ENCODE data around the gene MROH2A.
A peak's percentile ranks its signal among the peaks of the same experiment; 100 is the strongest.

Gene MROH2A

DNA sequence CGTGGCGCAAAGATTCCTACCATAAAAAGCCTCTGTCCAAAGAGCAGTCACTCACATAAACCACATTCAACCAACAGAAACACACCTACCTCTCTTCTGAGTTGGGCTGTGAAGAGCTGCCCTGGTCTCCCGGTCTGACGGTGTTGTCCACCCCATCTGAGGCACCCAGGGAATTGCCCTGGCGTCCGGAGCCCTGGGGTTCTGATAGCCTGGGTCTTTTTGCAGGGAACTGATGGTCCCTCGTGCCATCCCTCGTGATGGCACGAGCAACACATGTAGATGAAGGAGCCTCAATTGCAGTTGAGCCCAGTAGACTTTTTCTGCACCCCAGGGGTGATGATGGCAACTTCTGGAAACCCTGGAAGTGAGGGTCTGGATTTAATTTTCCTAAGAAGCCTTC, 62.4 kb downstream of the MROH2A start:
- Mint-ChIP-seq H3K9me3 (no peaks in the 10 kb centered on the region), H3K4me3 (no peak overlapping the region), H3K27me3 (no peaks in the 10 kb centered on the region), H3K4me1 (peaks cover 50% of the 10 kb centered on the region), H3K27ac (no peak overlapping the region), H3K36me3 (peaks cover 94% of the 10 kb centered on the region)
- no peak for DNase-seq
- CTCF ChIA-PET = no interaction called here

DNA sequence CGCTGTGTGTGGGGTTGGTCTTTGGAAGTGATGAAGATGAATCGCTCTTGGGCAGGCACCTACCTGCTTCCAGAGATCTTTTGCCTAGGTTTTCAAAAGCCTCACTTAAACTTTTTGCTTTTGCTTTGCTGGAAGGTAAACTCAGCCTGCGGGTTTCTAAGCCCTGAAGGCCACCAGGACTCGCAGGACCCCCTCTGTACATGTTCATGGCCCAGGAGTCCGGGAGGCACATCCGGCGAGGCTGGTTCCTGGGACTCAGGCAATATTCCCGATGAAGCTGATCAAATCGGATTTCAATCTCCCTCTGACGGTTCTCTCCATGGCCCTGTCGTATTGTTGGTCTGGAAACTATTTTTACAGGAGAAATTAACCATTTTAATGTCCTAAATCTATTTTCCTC, 63.1 kb downstream of the MROH2A start:
- H3K27me3 Mint-ChIP-seq = no peaks in the 10 kb centered on the region
- H3K9me3 Mint-ChIP-seq = no peaks in the 10 kb centered on the region
- no peak overlapping the region for H3K27ac Mint-ChIP-seq
- H3K36me3 Mint-ChIP-seq = peaks cover 93% of the 10 kb centered on the region
- peaks cover 50% of the 10 kb centered on the region for H3K4me1 Mint-ChIP-seq
- CTCF ChIA-PET = interaction anchor here (2.3 kb wide), 1 partner anchor 16 kb away, joined by 8 read pairs; no protein-coding TSS in a partner anchor
- no peak overlapping the region for H3K4me3 Mint-ChIP-seq
- DNase-seq = no peak

DNA sequence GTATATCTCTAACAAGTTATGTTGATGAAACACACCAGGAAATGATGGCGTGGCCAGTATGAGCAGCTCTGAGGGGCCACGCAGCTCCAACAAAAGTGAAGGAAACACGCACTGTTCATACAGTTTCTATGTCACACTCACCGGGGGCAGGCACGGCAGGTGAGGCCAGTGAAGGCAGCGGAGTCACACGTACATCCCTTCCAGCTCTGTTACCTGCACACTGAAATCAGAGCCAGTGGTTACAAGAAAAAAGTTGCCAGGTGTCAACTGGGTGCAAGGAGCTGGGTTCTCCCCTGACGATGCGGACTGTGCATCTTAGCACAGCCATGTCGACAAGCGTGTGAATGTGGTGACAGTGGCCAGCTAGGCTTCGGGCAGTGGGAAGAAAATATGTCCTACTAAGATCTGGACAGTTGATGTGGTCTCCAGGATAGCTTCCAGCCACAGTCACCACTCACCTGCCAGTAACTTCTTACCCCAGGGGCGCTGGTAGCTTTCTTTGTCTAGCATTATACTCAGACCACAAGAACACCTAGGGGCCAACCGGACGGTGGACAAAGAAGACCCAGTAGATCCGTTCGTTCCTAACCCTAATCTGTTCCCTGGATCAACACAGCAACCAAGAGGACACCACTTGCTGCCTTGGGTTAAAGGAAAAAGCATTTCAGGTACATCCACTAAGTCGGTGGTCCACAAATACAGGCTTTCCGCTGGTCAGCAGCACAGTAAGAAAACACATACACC, 66.1 kb downstream of the MROH2A start:
- peak overlapping the region; percentile 34 for H3K27ac Mint-ChIP-seq

DNA sequence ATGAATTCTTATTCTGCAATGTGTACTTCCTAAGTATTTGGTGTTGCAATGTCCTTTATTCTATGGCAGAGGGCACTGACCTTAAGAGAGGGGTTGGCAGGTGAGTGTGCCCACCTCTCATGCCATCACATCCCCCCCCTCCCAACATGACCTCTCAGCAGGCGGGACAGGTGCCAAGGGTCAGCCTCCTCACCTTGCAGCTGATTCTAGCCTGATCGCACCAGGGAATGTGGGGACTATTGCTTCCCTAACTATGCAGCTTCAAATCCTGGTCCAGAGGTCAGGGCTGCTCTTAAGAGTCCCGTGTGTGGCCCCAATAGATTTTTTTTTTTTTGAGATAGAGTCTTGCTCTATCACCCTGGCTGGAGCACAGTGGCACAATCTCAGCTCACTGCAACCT, 66.7 kb downstream of the MROH2A start:
- Mint-ChIP-seq H3K36me3 (peaks cover 94% of the 10 kb centered on the region), H3K27me3 (no peaks in the 10 kb centered on the region), H3K27ac (no peak overlapping the region), H3K4me1 (peaks cover 55% of the 10 kb centered on the region), H3K4me3 (no peak overlapping the region), H3K9me3 (no peaks in the 10 kb centered on the region)
- CTCF ChIA-PET = interaction anchor here (0.7 to 3.5 kb wide), 2 partner anchors 13 to 766 kb away, joined by 3 to 12 read pairs; no protein-coding TSS in a partner anchor
- DNase-seq = no peak

More for the DNA sequence above, 66.1 kb downstream of the MROH2A start:
- Mint-ChIP-seq H3K4me3 (no peak overlapping the region), H3K9me3 (no peaks in the 10 kb centered on the region), H3K36me3 (peaks cover 94% of the 10 kb centered on the region), H3K4me1 (peaks cover 57% of the 10 kb centered on the region), H3K27me3 (no peaks in the 10 kb centered on the region)
- DNase-seq = no peak
- CTCF ChIA-PET = interaction anchor here (3.5 kb wide), 1 partner anchor 13 kb away, joined by 12 read pairs; no protein-coding TSS in a partner anchor

DNA sequence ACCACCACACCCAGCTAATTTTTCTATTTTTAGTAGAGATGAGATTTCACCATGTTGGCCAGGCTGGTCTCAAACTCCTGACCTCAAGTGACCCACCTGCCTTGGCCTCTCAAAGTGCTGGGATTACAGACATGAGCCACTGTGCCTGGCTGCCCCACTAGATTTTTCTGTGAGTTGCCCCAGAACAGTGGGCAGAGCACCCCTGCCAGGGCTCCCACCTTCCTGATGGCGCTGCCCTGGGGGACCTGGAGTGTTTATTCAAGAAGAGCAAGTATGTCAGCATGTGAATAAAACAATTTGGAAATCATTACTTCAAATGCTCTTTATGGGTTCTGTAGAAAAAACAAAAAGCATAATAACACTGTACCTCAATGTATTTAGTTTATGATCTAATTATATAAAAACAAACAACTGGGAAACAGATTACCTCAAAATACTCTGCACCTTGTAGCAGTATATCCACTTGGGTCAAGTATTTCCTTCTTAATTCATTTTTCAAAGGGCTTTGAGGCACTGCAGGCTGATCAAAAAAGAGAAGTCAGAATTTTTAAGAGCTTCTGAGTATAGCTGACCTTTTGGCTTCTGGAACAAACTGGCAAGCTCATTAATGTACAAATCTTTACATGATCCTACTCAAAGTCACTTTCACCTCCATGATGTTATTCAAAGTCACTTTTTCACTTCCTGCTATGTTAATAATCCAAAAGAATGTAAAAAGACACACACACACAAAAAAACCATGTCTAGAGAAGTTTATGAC, 67.4 kb downstream of the MROH2A start:
- H3K36me3 Mint-ChIP-seq = peaks cover 93% of the 10 kb centered on the region
- H3K4me1 Mint-ChIP-seq = peaks cover 54% of the 10 kb centered on the region
- DNase-seq = no peak
- no peak overlapping the region for H3K4me3 Mint-ChIP-seq
- H3K27ac Mint-ChIP-seq = peak overlapping the region; percentile 38
- CTCF ChIA-PET = interaction anchor here (0.7 to 3.5 kb wide), 3 partner anchors 12 to 766 kb away, joined by 3 to 12 read pairs (median 3); no protein-coding TSS in a partner anchor
- H3K9me3 Mint-ChIP-seq = no peaks in the 10 kb centered on the region
- H3K27me3 Mint-ChIP-seq = no peaks in the 10 kb centered on the region

DNA sequence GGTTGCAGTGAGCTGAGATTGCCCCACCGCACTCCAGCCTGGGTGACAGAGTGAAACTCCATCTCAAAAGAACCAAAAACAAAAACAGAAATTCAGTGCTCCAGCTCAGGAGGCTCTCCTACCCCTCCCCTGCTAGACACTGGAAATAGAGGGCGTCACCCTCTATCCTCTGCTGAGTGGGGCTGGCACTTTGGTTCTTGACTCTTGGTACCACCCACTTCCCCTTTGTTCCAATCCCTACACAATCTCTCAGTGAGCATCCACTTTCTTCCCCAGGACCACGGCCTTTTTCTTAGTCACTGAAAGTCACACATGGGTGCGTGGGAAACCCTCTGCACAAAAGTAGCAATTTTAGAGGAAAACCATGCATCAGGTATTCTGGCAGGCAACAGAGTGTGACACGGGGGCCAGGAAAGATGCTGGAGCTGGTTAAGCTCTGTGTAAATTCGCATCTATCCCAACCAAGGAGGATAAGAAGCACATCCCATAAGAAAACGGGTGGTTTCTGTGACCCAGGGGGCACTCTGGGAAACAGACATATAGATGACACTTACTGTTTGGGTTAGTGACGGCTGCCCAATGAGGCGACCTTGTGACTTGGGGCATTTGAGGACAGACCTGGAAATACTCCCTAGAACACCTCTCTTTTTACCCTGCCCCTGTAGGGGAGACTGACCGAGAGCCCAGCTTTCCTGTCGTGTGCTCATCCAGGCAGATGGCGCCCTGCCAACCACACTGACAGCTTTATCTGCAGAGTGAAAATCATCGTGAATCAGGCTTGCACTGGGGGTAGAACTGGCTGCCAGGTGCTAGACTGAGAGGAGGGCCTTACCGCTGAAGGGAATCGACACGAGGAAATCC, 68.5 kb downstream of the MROH2A start:
- Mint-ChIP-seq H3K27ac (peak overlapping the region; percentile 37), H3K4me3 (no peak overlapping the region), H3K9me3 (no peaks in the 10 kb centered on the region), H3K27me3 (no peaks in the 10 kb centered on the region), H3K4me1 (peaks cover 55% of the 10 kb centered on the region), H3K36me3 (peaks cover 92% of the 10 kb centered on the region)
- CTCF ChIA-PET = interaction anchor here (0.7 to 3.5 kb wide), 2 partner anchors 11 to 375 kb away, joined by 3 to 12 read pairs; no protein-coding TSS in a partner anchor
- no peak for DNase-seq

DNA sequence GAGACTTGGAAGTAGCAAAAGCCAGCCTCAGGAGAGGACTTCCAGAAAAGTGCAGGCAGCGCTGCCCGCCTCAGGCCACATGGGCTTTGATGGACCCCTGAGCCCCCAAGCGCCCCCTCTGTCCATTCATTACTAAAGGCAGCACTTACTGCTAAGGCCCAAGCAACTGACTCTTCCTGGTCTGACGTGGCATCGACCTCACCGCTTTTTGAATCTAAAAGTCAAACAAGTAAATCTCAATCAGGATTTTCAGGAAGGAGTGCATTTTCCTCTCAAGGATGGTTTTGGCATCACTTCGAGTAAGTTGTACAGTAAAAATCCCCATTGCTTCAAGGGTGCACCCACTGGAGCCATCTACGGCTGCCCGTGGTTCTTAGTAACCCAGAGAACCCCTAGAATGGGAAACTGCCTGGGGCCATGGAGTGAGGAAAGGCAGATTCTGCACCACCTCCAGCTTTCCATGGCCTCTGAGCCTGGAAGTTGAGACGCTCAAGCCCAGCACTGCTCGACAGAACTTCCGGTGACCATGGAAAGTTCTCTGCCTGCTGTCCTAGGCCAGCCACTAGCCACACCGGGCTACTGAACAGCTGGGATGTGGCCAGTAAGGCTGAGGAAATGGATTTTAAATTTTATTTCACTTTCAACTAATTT, 69.2 kb downstream of the MROH2A start:
- CTCF ChIA-PET = interaction anchor here (1.3 kb wide), 1 partner anchor 10 kb away, joined by 3 read pairs; no protein-coding TSS in a partner anchor
- Mint-ChIP-seq H3K27me3 (no peaks in the 10 kb centered on the region), H3K36me3 (peaks cover 92% of the 10 kb centered on the region), H3K4me1 (peaks cover 56% of the 10 kb centered on the region), H3K27ac (peak overlapping the region; percentile 37), H3K4me3 (no peak overlapping the region), H3K9me3 (no peaks in the 10 kb centered on the region)
- no peak for DNase-seq

DNA sequence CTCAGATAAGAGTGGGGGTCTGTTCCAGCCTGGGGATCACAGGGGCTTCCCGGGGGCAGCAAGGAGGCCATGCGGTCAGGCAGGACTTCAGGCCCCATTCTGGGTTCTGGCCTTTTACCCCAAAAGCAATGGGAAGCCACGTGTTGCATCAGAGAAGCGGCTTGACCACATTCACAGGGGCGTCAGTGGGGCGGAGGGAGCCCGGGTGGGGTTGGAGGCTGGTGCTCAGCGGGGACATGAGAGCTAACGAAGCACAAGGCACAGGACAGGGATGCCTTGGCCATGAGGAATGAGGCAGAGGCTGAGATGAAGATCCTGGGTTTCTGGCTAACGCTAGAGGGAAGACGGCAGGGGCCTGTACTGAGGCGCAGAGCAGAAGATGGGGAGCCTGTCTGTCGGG, 70.1 kb downstream of the MROH2A start:
- Mint-ChIP-seq H3K27ac (peak overlapping the region; percentile 25), H3K27me3 (no peaks in the 10 kb centered on the region), H3K4me1 (peaks cover 65% of the 10 kb centered on the region), H3K4me3 (no peak overlapping the region), H3K9me3 (no peaks in the 10 kb centered on the region), H3K36me3 (peaks cover 92% of the 10 kb centered on the region)
- CTCF ChIA-PET = interaction anchor here (1.3 kb wide), 1 partner anchor 10 kb away, joined by 3 read pairs; no protein-coding TSS in a partner anchor
- DNase-seq = no peak

DNA sequence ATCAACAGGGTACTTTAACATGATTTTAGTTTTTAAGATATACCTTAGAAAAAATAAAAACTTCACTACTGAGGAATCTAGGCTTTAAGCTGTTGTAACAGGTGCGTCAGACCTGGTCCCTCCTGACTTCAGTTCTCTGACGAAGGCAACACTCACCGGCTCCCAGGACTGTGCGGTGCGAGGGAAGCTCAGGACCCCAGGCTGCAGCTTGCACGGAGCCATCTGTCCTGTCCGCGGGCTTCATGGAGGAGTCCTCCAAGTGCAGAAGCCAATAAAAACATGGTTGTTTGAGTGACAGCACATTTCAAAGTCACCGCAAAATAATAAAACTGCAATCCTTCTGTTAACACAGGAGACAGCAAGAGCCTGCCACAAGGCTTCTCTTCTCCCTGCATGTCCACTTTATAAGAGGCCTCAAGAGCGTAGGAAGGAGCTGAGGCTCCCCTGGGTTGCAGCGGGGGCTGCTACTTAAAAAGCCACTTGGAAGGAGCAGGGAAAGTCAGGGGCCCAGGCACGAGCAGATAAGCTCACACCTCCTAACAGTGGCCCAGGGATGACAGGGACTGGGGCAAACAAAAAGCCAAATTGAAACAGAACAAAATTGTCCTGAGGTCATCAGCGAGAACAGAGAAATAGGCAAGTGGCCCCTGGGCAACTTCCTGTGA, 71.6 kb downstream of the MROH2A start:
- CTCF ChIA-PET = interaction anchor here (0.6 to 1.0 kb wide), 2 partner anchors 12 to 14 kb away, joined by 3 read pairs; no protein-coding TSS in a partner anchor
- Mint-ChIP-seq H3K4me3 (no peak overlapping the region), H3K27me3 (no peaks in the 10 kb centered on the region), H3K4me1 (peaks cover 70% of the 10 kb centered on the region), H3K9me3 (no peaks in the 10 kb centered on the region), H3K36me3 (peaks cover 86% of the 10 kb centered on the region), H3K27ac (peak overlapping the region; percentile 79)
- DNase-seq = no peak

DNA sequence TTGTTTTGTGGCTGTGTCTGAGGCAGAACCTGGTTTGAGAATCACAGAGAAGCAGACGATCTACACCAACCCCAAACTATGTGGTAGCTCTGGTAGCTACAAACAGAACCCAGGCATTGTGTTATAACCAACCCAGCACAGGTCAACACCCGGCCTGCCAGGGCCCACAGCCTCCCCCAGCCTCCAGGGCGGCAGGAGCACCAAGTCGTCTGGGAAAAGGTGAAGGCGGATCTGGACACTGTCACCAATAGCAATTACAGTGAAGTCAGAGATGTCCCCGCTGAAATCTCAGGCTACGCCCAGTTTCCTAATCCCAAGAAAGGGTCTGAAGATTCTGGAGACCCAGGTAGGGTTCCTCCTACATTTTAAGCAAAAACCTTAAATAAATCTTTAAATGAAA, 72.6 kb downstream of the MROH2A start:
- Mint-ChIP-seq H3K27ac (peak overlapping the region; percentile 60), H3K4me3 (no peak overlapping the region), H3K9me3 (no peaks in the 10 kb centered on the region), H3K36me3 (peaks cover 79% of the 10 kb centered on the region), H3K27me3 (no peaks in the 10 kb centered on the region), H3K4me1 (peaks cover 80% of the 10 kb centered on the region)
- DNase-seq = no peak
- CTCF ChIA-PET = no interaction called here

DNA sequence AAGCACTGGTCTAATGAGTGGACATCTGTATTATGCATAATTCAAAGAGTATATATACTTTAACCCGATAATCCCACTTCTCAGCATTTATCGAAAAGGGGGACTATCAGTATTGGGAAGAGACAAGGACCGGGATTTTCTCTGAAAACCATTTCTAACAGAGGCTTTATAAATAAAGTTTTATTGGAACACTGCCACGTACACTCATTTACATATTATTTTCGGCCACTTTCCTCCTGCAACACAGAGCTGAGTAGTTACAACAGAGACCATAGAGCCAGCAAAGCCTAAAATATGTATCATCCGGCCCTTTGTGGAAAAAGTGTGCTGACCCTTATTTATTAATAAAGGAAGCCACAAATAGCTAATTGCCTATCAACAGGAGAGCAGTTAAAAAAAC, 73.0 kb downstream of the MROH2A start:
- CTCF ChIA-PET = no interaction called here
- H3K4me3 Mint-ChIP-seq = peak overlapping the region; percentile 90
- peaks cover 82% of the 10 kb centered on the region for H3K4me1 Mint-ChIP-seq
- H3K36me3 Mint-ChIP-seq = peaks cover 75% of the 10 kb centered on the region
- no peaks in the 10 kb centered on the region for H3K27me3 Mint-ChIP-seq
- no peaks in the 10 kb centered on the region for H3K9me3 Mint-ChIP-seq
- DNase-seq = no peak
- no peak overlapping the region for H3K27ac Mint-ChIP-seq

DNA sequence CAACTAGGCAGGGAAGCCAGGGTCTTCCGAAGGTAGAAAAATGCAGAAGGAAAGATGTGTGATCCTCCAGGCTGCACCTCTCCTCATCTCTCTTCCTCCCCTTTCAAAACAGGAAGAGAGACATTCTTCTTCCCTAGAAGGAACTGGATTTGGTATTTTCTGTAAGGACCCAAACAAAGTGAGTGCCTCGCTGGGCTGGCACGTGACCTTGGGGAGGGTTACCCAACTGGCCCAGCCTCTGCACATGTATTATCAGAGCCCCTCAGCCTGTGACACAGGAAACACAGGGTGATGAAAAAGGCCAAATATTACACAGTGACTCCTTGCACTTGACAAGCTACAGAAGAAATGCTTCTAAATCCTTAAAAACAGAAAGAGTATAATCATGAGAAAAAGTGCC, 73.9 kb downstream of the MROH2A start:
- Mint-ChIP-seq H3K36me3 (peaks cover 67% of the 10 kb centered on the region), H3K27me3 (no peaks in the 10 kb centered on the region), H3K9me3 (no peaks in the 10 kb centered on the region), H3K4me3 (peak overlapping the region; percentile 90), H3K4me1 (peaks cover 77% of the 10 kb centered on the region), H3K27ac (peak overlapping the region; percentile 74)
- DNase-seq = no peak
- CTCF ChIA-PET = no interaction called here

DNA sequence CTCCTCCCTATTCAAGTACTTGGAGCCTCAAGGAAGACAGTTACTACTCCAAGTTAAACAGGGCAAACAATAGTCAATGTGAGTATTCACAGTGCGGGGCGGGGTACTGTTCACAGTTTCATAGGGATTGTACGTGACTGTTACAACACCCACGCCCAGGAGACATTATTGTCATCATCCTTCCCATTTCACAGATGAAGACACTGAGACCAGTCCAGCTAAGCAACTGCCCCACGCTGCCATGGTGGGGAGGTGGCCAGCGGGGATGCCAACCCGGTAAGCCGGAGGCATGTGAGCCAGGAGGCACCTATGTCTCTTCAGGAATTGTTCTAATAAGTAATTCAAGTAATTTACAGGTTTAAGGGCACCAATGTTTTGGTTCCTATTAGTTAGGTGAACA, 75.2 kb downstream of the MROH2A start:
- H3K27me3 Mint-ChIP-seq = peaks cover 4% of the 10 kb centered on the region
- H3K4me3 Mint-ChIP-seq = peak overlapping the region; percentile 90
- no peak for DNase-seq
- H3K4me1 Mint-ChIP-seq = peaks cover 73% of the 10 kb centered on the region
- CTCF ChIA-PET = no interaction called here
- peak overlapping the region; percentile 89 for H3K27ac Mint-ChIP-seq
- no peaks in the 10 kb centered on the region for H3K9me3 Mint-ChIP-seq
- H3K36me3 Mint-ChIP-seq = peaks cover 55% of the 10 kb centered on the region
